ENCODE measurements around the gene KIRREL3.
"Not testable (repeated sequence)": the region's sequence is repeated elsewhere in the genome, so short reads cannot be mapped to it uniquely, and the experiment has no call there.

Gene KIRREL3

GRCh38 chr11:126403022-126403581 is 597.5 kb downstream of the KIRREL3 start:
- no peak for DNase-seq (ENCODE audit: low read depth)

DNA sequence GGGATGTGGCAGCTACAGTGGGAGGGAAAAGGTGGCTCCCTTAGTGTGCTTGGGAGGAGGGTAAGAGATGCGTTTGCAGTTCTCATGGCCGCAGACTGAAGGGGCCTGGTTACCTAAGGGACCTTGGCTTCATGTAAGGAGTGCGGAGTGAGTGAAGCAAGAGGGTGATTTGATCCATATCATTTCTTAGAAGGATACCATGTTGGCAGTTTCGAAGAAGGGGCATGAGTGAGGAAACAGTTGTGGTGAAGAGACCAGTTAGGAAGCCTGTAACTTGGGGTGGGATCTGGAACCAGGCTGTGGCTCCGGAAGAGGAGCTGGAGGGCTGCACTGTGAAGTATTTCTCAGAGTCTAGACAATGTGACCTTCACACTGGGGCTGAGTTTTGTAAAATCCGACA is 600.1 kb downstream of the KIRREL3 start:
- no peak for DNase-seq (ENCODE audit: low read depth)

GRCh38 chr11:126400019-126400418 is 600.6 kb downstream of the KIRREL3 start:
- no peak for DNase-seq (ENCODE audit: low read depth)

DNA sequence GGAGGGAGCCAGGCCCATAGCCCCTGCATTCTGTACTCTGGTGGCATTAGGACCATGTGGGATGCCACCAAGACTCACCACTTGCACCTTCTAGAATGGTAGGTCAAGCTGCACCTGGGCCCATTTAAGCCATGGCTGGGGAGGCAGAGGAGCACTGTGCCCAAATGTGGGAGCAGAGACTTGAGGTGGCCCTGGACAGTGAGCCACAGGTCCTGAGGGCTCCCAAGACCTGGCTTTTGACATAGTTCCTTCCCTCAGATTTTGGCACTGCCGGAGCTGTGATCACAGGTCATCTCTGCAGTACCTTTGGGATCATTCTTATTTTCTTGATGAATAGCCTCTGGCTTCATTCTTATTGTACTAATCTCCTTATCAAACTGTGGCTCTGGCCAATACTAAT is 601.8 kb downstream of the KIRREL3 start:
- DNase-seq (ENCODE audit: low read depth): no peak

GRCh38 chr11:126398296-126398695 is 602.3 kb downstream of the KIRREL3 start:
- DNase-seq (ENCODE audit: low read depth): no peak

GRCh38 chr11:126396965-126397364 is 603.6 kb downstream of the KIRREL3 start:
- no peak for DNase-seq (ENCODE audit: low read depth)

- not testable (repeated sequence) for DNase-seq (ENCODE audit: low read depth)
Measured at GRCh38 chr11:126396266-126396665, 604.3 kb downstream of the KIRREL3 start.

- not testable (repeated sequence) for DNase-seq (ENCODE audit: low read depth)
Measured at GRCh38 chr11:126395784-126396183, 604.8 kb downstream of the KIRREL3 start.

DNA sequence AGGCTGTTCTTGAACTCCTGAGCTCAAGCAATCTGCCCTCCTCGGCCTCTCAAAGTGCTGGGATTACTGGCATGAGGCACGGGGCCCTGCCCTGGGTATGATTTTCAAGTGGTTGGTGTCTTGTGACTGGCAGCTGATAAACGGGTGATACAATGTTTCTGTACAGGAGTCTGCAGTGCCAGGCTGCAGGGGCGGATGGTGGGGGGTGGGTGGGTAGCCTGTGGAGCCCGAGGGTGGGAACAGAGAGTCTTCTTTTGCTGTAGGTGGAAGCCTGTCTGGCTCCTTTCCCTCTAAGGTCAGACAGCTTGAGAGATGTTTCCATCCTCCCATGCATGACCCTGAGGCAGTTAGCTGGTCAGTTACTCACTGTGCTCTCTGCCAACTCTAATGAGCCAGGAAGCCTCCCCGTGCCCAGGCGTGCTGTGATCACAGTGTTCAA is 605.9 kb downstream of the KIRREL3 start:
- DNase-seq (ENCODE audit: low read depth): not testable (repeated sequence)

DNA sequence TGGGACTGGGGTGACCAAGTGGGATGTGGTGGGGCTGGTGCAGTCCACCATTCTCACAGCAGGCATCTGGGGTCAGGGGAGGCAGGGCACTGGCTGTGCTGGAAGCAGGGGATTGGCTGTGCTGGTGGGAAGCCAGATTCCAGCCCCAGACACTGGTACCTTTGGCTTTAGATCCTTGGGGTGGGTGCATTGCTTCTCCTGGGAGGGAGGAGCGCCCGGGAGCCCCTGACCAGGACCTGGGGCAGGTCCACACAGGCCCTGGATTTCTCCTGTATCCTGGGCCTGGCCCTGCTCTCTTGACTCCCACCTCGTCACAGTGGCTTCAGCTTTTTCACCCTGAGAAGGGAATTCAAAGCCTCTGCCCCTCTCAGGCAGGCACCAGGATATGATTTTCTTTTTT is 606.5 kb downstream of the KIRREL3 start:
- DNase-seq (ENCODE audit: low read depth): no peak

DNA sequence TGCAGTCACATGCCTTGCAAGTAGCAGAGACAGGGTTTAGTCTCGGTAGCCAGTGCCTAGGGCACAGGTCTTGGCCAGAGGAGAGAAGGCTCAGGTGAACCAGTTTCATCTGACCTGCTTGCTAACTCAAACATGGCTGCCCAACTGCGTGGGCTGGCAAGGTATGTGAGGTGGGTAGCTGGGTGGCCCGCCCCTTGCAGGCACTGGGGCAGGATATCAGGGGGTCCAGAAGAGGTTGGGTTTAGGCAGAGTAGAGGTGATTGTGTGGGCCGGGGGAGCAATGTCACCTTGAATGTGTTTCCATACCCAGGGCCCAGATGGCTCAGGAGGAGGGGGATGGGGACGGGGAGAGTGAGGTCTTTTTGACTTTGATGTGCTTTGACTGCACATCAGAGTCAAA is 607.4 kb downstream of the KIRREL3 start:
- no peak for DNase-seq (ENCODE audit: low read depth)

DNA sequence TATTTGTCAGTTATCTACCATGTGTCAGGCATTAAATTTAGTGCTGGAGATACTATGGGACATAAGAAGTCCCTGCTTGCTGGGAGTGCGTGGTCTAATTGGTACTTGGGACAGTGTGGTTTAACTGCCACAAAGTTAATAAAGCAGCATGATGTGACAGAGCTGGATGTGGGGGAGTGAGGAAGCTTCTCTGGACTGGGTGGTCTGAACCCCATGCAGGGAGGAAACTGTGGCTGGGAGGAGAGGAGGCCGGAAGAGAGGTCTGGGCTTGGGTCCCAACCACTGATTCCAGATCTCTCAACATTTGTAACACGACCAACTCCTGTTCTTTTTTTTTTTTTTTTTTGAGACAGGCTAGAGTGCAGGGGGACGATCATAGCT is 607.9 kb downstream of the KIRREL3 start:
- no peak for DNase-seq (ENCODE audit: low read depth)

GRCh38 chr11:126391970-126392632 is 608.5 kb downstream of the KIRREL3 start:
- DNase-seq (ENCODE audit: low read depth): no peak

DNA sequence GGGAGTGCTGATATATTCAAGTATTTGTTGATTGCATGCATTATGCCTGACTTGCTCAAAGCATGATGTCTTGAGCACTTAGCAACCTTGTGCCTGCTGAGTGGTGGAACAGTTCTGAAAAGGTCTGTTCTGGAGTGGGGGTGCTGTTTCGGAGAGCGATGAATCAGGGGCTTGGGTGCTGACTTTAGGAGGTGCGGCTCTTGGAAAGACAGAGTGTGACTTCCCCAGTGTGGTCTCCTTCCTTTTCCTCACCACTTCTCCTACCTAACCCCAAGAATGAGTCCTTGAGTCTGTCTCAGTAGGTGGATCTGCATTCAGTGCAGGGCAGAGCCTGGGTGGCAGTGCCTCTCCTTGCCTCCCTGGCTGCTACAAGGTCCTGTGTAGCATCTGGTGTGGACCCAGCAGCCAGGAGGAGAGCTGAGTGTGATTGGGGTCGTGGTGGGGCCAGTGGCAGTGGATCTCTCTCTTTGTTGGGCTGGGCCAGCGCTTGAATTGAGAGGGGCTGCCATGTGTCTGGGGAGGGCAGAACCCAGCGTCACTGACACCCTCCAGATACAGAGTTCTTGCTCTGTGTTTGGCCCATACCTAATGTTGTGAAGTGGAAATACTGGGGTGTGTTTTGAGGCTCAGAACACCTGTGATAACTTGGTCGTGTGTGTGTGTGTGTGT is 609.1 kb downstream of the KIRREL3 start:
- no peak for DNase-seq (ENCODE audit: low read depth)

- no peak for DNase-seq (ENCODE audit: low read depth)
Measured at GRCh38 chr11:126390272-126390867, 610.2 kb downstream of the KIRREL3 start.

GRCh38 chr11:126387857-126388256 is 612.7 kb downstream of the KIRREL3 start:
- DNase-seq (ENCODE audit: low read depth): no peak

DNA sequence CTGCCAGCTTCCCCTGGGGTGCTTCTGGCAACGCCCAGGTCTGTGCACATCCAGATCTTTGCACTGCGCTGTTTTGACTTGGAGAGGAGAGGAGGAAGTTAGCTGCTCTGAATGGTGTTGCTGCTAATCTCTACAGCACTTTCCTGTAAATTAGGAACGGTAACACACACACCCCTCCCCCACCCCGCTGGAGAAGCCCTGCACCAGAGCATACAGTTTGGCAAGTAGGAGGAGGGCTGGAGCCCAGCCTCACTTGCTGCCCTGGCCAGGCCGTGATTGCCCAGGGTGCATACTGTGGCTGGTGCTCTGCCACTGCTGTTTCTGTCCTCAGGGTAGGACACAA is 613.9 kb downstream of the KIRREL3 start:
- DNase-seq (ENCODE audit: low read depth): not testable (repeated sequence)

DNA sequence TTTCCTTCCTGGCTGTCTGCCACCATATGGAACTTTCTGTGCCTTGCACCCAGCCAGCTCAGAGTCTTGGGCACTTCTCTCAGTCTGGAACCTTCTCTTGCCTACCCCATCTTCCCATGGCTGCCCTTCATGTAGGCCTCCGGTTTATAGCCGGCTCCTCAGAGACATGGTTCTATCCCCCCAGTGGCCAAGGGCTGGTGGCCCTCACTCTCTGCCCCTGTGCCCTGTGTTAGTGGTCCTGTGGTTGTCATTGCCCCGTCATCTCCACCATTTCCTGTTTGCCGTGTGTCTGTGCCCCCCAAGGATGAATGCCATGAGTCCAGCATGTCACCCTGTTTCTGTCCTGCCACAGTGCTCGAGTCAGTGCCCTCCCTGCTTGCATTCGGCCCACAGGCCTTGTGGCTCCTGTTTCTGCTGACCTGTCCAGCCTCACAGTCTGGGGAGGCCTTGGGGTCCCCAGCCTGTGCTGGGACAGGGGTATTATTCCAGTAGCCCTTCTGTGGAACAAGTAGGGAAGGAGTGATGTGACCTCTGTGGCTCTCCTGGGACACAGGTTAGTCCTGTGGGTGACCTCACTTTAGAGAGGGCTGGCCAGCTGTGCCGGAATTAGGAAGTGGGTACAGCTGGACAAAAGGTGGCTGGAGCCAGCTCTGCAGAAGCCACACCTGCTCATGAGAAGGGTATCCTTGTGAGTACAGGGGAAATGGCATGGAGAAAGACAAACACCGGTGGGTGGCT is 614.4 kb downstream of the KIRREL3 start:
- no peak for DNase-seq (ENCODE audit: low read depth)

- no peak for DNase-seq (ENCODE audit: low read depth)
Measured at GRCh38 chr11:126384449-126385070, 616.0 kb downstream of the KIRREL3 start.

GRCh38 chr11:126383339-126384335 is 616.9 kb downstream of the KIRREL3 start:
- no peak for DNase-seq (ENCODE audit: low read depth)

- not testable (repeated sequence) for DNase-seq (ENCODE audit: low read depth)
Measured at GRCh38 chr11:126382641-126383040, 617.9 kb downstream of the KIRREL3 start.
